SK-N-DZ (cell line): ENCODE results near the gene SPC25.

Source experiments
- DNase-seq: peaks from one replicate; pipeline ENCODE4 v3.0.0-alpha.2; 2015; ENCODE audit warnings: low spot score

The SPC25 gene

GRCh38 chr2:168848225-168848624 lies 42.0 kb downstream of the SPC25 start:
- DNase-seq = no peak

GRCh38 chr2:168843253-168843652 lies 47.0 kb downstream of the SPC25 start:
- no peak for DNase-seq

- DNase-seq = no peak
These were observed 48.8 kb downstream of the SPC25 start for GRCh38 chr2:168841445-168841844.

GRCh38 chr2:168835969-168836368 lies 54.3 kb downstream of the SPC25 start:
- DNase-seq = no peak

GRCh38 chr2:168831662-168832061 lies 58.6 kb downstream of the SPC25 start:
- DNase-seq = no peak

GRCh38 chr2:168830958-168831357 lies 59.3 kb downstream of the SPC25 start:
- no peak for DNase-seq

- DNase-seq = no peak
These were observed 65.1 kb downstream of the SPC25 start for GRCh38 chr2:168825126-168825525.

GRCh38 chr2:168821992-168822391 lies 68.2 kb downstream of the SPC25 start:
- no peak for DNase-seq

- DNase-seq = no peak
These were observed 68.7 kb downstream of the SPC25 start for GRCh38 chr2:168821577-168821976.
